ENCODE results near the gene NTM.

GRCh38 chr11:131980199-131980598, 609.8 kb downstream of the NTM start:
- TF ChIP-seq EZH2 (IDR thresholded peaks at IDR 0.05) = no peak
- TF ChIP-seq POLR2AphosphoS5 (IDR thresholded peaks at IDR 0.05; ENCODE audit: borderline replicate concordance, low read depth, low read length) = no peak
- TF ChIP-seq FOXP2 (optimal IDR thresholded peaks at IDR 0.05; ENCODE audit: control extremely low read depth, extremely low read length, insufficient read depth) = no peak
